Middle frontal gyrus (tissue), 1 donor: ENCODE data around the gene CLDND1.
"Not testable (repeated sequence)": the region's sequence is repeated elsewhere in the genome, so short reads cannot be mapped to it uniquely, and the experiment has no call there.

Experiments used
- DNase-seq: peaks from one replicate; pipeline ENCODE4 v3.0.0-alpha.2; 2015; ENCODE audit warnings: low spot score; ENCODE audit errors: extremely low spot score

Gene CLDND1

DNA sequence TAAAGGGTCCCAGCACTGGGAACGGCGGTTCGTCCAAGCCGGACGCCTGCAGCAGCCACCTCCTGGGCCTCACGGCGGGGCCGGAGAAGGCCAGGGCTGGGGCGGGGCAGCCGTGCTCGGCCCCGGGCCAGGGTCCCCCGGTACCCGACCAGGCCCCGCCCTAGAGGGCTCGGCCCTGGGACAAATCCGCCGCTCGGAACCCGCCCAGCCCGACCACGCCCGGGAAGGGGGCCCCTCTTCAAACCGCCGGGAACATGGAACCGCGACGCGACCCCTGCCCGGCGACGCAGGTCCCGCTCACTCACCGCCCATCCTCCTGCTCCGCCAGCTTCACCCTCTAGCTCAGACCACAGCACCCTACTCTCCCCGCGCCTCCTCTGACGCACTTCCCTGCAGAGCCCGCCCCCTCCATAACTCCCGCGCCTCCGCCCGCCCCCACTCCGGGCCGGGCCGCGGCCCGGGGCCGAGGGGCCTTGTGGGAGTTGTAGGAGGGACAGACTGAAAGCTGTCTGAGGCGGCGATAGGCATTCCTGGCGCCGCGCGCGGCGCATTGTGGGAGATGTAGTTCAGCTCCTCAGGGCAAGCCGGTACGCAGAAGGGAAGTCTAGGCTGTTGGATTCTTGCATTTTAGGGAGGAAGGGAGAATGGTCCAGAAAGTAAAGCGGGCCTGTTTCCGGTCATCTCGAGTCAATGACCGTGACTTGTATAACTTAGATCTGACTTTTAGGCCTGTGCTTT is at the start of gene CLDND1:
CLDND1 (minus strand) TSS at position 359 of the 738 bp plus-strand sequence. CDS start 1,478 bp downstream, outside the sequence.
- peak; percentile 96 for DNase-seq

DNA sequence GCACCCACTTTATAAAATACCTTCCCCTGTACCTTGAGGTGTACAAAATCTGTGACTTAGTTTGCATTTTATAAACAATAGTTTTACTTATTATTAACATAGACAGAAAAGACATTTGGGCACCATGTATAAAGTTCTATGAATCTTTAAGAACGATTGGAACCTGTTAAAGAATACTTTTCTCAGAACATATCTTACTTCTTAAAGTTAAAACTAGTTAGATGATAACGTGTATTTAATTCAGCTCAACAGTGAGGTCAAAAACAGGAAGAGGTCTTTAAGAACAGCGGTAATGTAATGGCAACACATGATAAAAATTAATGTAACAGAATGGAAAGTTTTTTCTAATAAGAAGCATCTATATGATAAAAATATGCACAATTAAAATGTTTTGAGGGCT is 45.7 kb upstream of the CLDND1 start:
- DNase-seq: no peak

DNA sequence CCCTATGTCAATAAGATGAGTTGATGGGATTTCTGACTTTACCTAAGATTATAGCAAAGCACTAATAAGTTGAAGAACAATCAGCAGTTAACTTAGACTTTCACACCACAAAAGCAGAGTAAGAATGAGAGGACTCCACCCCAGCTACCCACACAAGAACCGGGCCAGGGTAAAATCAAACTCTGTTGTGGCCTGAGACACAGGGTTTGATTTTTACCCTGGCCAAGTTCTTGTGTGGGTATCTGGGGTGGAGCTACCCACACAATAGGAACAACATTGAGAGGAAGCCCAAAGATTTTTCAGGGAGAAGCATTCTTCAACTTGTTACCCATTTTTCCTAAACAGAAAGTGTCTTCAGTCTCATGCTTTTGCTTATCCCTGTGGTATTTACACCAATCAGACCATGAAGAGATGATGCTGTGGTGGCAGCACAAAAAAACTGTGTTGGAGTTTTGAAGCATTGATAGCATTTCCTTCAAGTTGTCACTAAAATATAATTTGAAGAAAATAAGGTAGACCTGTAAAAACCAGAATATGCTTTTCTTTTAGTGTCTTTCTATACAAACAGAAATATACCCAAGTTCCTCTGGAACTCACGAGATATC is 45.1 kb upstream of the CLDND1 start:
- no peak for DNase-seq

DNA sequence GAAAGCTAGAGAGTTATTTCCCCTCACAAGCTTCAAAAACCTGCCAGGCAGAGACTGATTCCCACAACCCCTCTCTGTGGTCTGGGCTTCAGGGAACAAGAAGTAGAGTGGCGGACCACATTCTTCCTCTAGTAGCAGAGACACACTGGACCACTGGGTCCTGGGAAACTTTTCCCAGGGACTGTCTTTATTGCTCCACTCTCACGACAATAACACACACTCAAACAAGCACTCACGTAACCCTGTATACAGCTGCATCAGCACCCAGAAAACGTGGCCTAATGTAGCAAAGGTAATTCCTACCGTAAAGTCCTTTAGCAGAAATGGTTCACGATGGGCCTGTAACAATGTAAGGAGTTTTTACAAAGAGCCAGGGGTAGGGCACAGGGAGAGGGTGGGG is 43.1 kb upstream of the CLDND1 start:
- DNase-seq: no peak

DNA sequence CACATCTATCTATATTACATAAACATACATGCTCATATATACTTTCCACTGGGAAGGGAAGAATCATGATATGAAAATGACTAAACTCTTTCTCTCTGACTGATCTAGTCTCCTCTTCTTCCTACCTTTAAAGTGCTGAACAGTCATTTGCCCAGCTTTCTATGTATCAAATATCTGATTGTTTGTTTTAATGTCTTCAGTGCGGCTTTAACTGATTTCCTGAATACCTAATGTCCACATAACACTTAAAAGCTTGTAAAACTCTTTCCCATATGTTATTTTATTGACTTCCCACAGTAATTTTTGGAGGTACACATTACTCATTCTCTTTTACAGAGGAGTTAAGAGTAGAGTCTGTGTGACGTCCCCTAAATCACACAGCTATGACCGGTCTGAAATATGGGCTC is 42.5 kb upstream of the CLDND1 start:
- no peak for DNase-seq

DNA sequence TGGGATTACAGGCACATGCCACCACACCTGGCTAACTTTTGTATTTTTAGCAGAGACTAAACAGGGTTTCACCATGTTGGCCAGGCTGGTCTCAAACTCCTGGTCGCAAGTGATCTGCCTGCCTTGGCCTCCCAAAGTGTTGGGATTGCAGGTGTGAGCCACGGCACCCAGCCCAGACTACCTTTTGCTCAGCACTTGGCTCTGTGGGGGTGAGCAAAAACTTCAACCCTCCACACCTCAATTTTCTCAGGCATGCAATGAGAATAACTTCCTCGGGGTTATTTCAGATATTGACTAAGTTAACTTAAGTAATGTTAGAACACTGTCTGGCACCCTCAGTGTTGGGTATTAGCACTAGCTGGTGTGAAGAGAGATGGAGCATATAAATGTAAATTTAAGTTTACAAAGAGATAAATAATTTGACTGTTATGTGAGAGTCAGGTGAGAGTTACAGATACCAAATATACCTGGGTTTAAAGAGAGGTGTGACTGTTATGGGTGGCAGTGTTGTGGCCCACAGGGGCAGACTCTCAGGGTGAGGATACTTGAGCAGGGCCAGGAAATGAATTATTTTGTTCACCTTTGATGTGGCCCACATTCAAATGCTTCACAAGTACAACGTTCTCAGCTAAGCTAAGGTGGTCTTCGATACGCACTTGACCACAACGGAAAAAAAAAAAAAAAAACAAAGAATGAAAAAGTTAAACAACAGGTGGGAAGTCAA is 41.7 kb upstream of the CLDND1 start:
- DNase-seq: no peak

DNA sequence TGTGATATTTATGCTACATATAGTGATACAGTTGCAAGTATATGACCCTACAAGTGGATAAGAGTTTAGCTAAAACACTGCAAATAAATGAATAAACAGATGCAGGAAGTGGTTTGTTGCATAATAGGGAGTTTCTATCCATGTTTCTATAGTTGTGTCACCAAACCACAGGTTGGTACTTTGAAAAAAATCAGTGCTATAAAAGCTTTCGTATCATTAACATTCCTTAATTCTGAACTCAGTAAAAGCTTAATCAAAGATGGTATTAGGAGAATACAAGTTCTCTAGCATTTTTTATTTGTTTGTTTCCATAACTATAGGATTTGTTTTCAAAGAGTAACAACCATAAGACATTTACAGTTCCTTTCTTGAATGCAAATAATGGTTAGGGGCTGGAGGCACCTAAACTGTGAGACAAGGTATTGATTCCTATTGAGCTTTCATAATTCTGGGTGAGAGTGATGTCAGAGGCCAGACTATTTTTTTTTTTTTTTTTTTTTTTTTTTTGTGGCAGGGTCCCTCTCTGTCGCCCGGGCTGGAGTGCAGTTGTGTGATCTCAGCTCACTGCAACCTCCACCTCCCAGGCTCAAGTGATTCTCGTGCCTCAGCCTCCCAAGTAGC is 41.1 kb upstream of the CLDND1 start:
- DNase-seq: no peak

DNA sequence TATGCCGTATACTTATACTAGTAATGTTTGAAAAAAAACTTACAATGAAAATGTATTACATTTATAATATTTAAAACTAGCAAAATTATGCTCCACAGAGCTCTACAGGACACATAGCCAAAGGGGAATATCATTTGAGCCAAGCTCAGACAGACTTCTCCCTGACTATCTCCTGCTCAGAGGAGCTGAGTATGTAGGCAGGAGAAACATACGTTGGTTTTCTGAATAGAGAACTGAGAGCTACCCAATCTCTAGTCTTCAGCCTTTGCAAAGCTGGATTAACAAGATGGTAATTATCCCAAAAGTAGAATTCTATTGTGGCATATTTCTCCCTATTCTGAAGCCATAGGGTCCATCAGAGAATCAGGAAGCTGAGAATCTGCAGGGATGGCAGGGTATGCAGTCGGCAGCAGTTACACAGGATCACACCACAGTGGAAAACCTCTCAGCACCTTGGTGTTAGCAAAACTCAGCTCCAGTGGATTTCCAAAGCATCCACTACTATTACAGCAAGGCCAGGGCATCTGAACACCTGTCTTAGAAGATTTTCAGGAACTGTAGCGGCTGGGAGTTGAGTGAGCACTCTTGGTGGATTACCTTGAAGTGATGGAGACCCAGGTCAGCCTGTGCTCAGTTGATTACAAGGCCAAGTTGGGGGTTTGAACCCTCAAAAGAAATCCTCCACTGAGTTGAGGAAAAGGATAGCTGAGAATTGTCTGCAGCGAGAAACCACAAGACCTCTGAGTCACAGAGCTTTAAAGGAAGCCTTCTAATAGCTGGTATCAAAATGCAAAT is 39.2 kb upstream of the CLDND1 start:
- DNase-seq: no peak

DNA sequence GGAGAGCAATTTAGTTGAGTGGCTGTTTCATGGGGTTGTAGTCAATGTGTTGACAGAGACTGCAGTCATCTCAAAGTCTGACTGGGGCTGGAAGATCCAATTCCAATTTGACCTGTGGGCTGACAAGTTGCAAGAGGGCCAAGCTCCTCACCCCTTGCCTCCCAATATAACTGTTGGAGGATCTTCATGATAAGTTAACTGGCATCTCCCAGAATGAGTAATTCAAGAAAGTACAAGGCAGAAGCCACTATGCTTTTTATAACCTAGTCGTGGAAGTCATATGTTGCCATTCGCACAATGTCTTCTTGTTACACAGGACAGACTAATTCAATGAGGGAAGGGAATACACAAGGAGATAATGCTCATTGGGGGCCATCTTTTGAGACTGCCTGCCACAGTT is 38.2 kb upstream of the CLDND1 start:
- DNase-seq: no peak

DNA sequence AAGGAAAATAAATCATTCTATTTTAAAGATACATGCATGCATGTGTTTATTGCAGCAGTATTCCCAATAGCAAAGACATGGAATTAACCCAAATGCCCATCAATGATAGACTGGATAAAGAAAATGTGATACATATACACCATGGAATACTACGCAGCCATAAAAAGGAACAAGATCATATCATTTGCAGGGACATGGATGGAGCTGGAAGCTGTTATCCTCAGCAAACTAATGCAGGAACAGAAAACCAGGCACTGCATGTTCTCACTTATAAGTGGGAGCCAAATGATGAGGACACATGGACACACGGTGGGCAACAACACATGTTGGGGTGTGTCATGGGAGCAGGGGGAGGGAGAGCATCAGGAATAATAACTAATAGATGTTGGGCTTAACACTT is 37.1 kb upstream of the CLDND1 start:
- not testable (repeated sequence) for DNase-seq

DNA sequence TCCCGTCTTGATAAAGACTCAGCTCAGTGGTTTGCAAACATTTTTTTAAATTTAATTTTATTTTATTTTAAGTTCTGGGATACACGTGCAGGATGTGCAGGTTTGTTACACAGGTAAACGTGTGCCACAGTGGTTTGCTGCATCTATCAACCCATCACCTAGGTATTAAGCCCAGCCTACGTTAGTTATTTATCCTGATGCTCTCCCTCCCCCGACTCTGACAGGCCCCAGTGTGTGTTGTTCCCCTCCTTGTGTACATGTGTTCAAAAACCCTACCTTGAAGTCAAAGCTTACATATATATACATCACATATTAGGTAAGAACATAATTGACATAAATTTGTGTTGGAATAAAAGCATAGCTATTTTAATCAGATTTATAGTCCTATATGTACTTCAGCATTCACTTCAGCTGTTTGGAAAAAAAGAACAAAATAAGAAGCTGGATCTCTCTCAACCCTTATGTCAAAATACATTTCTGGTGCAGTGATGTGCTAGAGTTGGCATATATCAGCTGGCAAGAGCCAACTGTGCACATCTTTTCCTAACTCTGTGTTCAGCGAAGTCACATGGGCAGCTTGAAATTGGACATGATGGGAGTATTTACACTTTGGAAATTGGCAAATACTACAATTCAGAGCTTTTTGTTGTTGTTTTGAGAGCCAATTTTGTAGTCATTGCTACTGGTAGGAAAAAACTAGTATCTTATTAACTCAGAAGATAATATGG is 35.6 kb upstream of the CLDND1 start:
- no peak for DNase-seq

DNA sequence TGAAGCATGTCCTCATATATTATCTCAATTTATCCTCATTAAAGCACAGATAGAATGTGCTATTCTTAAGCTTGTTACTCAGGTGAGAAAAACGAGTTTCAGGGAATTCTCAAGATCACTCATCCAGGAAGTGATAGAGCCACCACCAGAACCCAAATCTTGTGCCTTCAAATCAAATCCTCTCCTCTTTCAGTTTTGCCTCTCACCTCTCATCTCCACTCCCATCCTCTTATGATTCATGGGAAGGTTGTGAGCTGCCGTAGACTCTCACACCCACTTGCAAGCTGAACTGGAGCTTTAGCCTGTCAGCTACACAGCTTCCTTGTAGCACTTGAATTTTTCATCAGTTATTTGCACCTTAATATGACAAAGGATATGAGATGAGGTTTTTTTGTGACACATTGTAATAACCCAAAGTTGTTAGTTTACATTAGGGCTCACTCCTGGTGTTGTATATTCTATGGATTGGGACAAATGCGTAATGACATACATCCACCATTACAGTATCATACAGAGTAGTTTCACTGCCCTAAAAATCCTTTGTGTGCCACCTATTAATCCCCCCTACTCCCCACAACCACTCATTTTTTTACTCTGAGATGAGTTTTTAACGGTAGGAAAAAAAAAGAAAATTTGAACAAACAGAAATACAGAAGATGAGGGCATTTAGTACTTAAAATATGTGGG is 34.8 kb upstream of the CLDND1 start:
- no peak for DNase-seq

DNA sequence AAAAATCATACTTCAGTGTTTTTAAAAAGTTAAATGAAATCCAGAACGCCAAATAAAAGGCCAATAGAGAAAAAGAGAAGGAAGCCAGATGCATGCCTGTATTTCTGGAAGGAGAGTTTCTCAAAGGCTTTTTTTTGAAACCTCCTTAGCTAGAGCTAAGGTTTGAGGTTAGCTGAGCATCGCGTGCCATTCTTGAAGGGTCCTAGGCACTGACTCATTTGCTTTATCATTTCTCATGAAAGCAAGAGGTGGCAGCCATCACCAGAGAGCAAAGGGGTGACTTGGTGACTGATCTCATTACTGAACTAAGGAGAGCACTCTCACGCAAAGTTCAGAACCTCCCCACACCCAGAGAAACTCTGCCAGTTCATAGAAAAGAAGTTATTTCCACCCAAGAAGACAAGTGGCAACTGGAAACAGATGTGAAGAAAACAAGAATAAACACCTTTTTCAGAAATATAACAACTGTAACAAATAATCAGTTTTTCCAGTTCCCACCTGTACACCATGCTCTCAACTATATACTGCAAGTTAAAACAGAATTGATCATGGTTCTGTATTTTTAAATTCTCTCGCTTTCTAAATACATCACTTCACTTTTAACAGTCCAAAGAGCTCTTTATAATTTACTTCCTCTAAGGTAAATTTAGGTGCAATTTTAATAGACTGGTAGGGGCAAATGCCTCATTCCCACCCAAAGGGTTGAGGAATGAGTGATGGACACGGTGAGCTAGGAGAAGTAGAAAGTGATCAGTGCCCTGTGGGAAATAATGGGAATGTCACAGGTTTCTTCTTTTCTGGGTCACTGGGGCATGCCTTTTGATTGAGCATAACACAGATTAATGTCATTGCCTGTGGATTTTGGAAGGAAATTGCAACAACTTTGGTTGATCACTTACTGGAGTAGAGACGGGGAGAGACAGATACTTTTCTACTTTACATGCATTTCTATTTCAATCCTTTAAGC is 33.7 kb upstream of the CLDND1 start:
- no peak for DNase-seq

DNA sequence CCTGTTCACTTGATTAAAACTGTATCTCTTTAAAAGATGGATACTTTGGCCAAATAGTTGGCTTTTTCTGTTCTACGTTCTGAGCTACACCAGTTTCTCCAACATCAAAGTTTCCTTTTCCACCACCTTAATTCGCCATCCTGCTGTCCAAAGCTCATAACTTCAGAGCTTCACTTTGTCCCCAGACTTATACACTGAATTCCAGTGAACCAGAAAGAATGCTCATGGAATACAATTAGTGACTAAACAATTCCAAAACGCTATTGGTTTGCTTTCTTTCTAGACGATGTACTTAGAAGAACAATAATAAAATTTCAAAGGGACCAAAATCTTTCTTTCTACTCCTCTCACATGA is 32.3 kb upstream of the CLDND1 start:
- no peak for DNase-seq

DNA sequence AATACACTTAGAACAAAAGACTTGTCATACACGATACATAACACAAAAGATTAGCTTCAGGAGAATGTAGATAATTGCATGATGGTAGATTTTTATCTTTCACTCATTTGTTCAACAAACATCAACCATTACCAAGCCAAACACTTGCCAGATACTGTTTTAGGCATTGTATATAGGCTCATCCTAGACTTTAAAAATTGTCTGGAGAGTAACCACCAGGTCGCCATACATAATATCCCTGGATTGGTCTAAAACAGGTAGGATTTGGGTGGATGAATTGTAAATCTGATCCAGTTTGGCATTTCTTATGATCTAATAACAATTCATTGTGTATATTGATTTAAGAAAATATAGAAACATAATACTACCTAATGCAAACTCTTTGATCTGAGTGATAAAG is 31.9 kb upstream of the CLDND1 start:
- no peak for DNase-seq

DNA sequence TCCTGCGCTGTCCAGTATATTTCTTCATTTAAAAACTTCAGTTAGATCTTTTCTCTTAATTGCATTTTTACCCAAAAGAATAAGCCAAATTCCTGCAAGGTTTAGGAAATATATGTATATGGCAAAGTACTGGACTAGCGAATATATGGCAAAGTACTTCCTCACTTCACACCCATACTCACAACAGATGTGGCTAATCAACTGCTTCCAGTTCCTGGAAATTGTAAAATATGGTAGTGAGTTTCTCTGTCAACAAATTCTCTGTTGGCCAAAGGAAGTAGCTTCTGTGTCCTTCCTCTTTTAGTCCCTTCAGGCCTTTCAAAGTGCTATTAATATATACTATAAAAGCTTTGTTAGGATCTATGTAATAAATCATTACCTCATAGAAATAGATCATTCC is 31.1 kb upstream of the CLDND1 start:
- DNase-seq: no peak

DNA sequence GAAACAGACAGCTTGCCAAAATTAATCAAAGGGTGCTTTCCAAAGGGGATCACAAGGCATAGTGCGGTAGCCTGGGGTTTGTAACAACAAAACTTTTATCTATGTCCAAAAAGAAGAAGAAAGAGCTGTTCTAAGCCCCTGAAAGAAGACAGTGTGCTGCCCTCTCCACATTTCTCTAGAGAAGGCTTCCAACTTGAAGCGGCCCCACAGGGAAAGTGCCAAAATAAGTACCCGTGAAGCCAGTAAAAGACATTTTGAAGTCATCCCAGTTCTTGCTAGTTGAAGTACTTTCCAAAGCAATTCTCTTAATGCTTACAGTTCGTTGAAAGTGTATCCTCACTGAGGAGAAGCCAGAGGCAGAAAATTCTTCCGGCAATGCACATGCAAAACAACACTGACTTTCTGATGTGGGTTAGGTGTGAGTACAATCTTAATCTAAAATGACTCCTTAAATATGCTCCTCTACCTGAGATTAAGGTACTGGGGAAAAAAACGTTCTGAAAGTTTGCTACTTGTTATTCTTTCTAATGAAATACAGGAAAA is 30.4 kb upstream of the CLDND1 start:
- DNase-seq: no peak

DNA sequence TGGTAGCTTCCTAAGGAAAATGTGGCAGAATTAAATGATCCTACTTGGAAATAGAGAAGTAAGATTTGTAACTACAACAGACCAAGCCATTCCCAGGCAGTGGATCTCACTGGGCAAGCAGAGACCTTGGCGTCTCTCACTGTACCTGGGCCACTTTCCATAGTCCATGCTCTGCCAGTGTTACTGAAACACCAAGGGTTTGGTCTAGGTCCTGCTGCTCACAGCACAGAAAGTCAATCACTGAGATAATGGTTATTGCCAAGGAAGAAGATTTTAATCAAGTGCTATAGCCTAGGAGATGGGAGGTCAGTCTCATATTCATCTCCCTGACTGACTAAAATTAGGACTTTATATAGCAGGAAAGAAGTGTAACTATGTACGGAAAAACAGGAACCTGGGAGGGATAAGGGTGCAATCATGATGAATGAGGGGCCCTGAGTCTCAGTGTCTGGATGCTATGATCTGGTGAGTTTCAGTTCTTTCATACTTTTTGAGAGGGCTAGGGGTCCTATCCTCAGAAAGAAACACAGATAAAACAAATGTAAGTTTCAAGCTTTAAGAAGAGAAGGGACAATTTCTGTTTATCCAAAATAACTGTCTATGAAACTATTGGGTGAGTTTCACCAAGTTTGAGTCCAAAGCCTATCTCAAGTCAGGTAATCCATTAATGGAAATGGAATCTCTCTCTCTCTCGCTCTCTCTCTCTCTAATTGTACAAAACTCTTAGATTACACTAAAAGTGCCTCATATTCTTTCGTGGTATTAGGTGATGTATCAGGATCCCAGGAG is 29.7 kb upstream of the CLDND1 start:
- DNase-seq: no peak
